Memory B cell (primary cell): ENCODE data around the gene THOC7.

ENCODE experiments used
- ATAC-seq: fragments of 150-1000 bp; cut with Tn5 transposase; 2 replicates; pipeline ENCODE4 v1.10.0; 2021; ENCODE audit warnings: low read depth, mild to moderate bottlenecking, moderate library complexity
- DNase-seq, 2 donors: peaks; one replicate each; pipeline ENCODE4 v3.0.0; 2022; ENCODE audit warnings: low spot score in 2 of 2
- H3K27ac Mint-ChIP-seq: one replicate; pipeline ENCODE4 v1.8.0; 2022; ENCODE audit warnings: mild to moderate bottlenecking, moderate library complexity, mixed read lengths
- H3K27me3 Mint-ChIP-seq: one replicate; pipeline ENCODE4 v1.8.0; 2022; ENCODE audit warnings: mixed read lengths
- H3K36me3 Mint-ChIP-seq: one replicate; pipeline ENCODE4 v1.8.0; 2022; ENCODE audit warnings: mild to moderate bottlenecking, mixed read lengths
- H3K4me1 Mint-ChIP-seq: one replicate; pipeline ENCODE4 v1.8.0; 2022; ENCODE audit warnings: mixed read lengths
- H3K4me3 Mint-ChIP-seq: one replicate; pipeline ENCODE4 v1.8.0; 2022; ENCODE audit warnings: mild to moderate bottlenecking, moderate library complexity, mixed read lengths
- H3K9me3 Mint-ChIP-seq: one replicate; pipeline ENCODE4 v1.8.0; 2022; ENCODE audit warnings: mixed read lengths

THOC7 gene

DNA sequence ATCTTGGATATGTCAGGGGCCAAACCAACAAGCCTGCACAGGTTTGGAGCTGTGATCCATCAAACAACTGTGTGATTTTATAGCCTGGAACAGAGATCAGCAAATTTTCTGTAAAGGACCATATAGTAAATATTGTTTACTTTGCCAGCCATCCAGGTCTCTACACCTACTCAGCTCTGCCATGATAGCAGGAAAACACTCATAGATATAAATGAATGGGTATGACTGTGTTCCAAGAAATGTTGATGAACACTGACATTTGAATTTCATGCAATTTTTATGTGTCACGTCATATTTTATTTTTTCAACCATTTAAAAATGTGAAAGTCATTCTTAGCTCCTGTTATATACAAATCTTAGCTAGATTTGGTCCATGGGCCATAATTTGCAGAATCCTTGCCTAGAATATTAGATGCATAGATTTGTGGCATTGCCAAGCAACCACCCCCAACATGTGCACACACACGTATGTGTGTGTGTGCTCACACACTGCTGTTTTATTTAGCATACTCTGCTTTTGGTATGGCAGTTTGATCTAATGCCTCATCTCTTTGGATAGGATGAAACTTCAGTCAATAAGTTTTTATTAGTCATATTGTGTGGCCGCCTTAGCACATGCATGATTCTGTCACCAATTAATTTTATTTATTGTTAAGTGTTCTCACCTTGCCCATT, 6.5 kb upstream of the THOC7 start:
- Mint-ChIP-seq H3K27me3 (no peaks in the 10 kb centered on the region), H3K9me3 (no peaks in the 10 kb centered on the region), H3K4me1 (peaks cover 30% of the 10 kb centered on the region), H3K27ac (no peak overlapping the region), H3K36me3 (peaks cover 6% of the 10 kb centered on the region), H3K4me3 (no peak overlapping the region)
- ATAC-seq (no peak), DNase-seq (no peak)

GRCh38 chr3:63867225-63867624, 3.6 kb upstream of the THOC7 start:
- Mint-ChIP-seq H3K4me3 (no peak overlapping the region), H3K27ac (no peak overlapping the region), H3K27me3 (no peaks in the 10 kb centered on the region), H3K9me3 (no peaks in the 10 kb centered on the region), H3K36me3 (peaks cover 2% of the 10 kb centered on the region), H3K4me1 (peaks cover 33% of the 10 kb centered on the region)
- ATAC-seq (no peak), DNase-seq (no peak)

DNA sequence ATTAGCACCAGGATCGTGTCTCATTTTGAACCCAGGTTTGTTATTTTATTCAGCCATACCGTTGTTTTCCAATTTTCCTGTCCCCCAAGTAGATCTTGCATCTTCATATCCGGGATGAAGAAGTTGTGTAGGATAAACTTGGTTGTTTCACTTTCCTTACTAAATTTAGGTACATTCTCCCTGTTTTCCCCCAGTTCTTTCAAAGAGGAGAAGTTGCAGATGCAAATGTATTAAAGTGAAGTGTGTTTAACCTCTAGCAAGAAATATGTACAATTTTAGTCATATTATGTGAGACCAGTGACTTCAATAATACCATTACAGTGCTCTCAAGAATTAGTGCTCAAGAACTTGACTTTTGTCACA, 1.3 kb upstream of the THOC7 start:
- Mint-ChIP-seq H3K9me3 (no peaks in the 10 kb centered on the region), H3K27me3 (no peaks in the 10 kb centered on the region), H3K4me1 (peaks cover 30% of the 10 kb centered on the region), H3K4me3 (peak overlapping the region; percentile 91), H3K27ac (peak overlapping the region; percentile 93), H3K36me3 (peaks cover 2% of the 10 kb centered on the region)
- no peak for ATAC-seq
- DNase-seq: no peak

- ATAC-seq: peak; percentile 62
- Mint-ChIP-seq H3K27me3 (no peaks in the 10 kb centered on the region), H3K4me3 (peak overlapping the region; percentile 91), H3K9me3 (no peaks in the 10 kb centered on the region), H3K4me1 (peaks cover 28% of the 10 kb centered on the region), H3K36me3 (peaks cover 2% of the 10 kb centered on the region), H3K27ac (peak overlapping the region; percentile 93)
- DNase-seq: peak; percentile 18 to 55
Measured at GRCh38 chr3:63864008-63864964, 681 bp upstream of the THOC7 start.

DNA sequence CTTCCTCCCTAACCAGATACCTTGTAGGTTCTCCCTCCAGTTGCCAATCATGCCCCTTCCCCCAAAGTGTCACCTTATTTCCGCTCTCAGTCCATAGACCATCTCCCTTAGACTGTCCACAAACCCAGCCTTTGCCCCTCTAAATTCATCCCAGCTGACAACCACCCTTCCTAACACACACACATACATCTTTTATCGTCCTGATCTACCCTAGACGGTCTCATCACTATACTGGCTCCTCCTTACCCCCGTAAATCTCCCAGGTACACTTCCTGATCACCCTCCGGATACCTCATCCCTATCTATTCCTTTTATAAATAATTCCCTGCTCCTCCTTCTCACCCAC, 828 bp downstream of the THOC7 start:
- peaks cover 2% of the 10 kb centered on the region for H3K36me3 Mint-ChIP-seq
- ATAC-seq (no peak), DNase-seq (no peak)
- peak overlapping the region; percentile 73 for H3K27ac Mint-ChIP-seq
- no peaks in the 10 kb centered on the region for H3K9me3 Mint-ChIP-seq
- no peaks in the 10 kb centered on the region for H3K27me3 Mint-ChIP-seq
- peaks cover 29% of the 10 kb centered on the region for H3K4me1 Mint-ChIP-seq
- peak overlapping the region; percentile 95 for H3K4me3 Mint-ChIP-seq

DNA sequence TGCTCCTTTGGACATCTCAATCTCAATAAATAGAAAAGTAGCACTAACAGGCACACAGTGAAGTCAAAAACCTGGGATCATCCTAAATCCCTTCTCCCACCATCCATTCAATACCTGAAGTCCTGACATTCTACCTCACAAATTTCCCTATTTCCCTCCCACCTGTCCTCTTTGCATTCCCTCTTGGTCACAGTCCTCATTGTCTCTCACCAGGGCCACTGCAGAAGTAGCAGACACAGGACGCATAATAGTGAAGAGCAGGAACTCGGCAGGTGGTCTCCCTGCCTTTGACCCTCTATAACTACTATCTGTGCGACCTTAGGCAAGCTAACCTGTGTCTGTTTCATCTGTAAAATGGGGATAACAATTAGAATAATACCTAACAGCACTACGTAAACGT, 2.3 kb downstream of the THOC7 start:
- Mint-ChIP-seq H3K27ac (peak overlapping the region; percentile 5), H3K4me3 (no peak overlapping the region), H3K9me3 (no peaks in the 10 kb centered on the region), H3K4me1 (peaks cover 29% of the 10 kb centered on the region), H3K27me3 (no peaks in the 10 kb centered on the region), H3K36me3 (no peaks in the 10 kb centered on the region)
- DNase-seq: no peak
- ATAC-seq: no peak

DNA sequence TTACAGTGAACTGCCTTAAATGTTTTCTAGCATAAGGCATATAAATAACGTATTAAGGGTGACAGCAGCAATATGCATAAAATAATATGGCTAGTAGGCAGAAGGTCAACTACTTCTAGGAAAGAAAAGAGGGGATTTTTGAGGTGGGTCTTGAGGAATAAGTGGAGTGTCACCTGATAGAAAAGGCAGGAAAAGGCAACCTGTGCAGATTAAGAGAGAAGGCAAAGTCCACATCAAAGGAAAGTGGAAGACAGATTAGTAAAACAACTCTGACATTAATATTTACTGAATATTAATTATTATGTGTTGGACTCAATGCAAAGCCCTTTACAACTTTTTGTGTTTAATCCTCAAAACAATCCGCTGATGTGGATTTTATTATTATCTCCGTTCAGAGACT, 2.8 kb downstream of the THOC7 start:
- peaks cover 29% of the 10 kb centered on the region for H3K4me1 Mint-ChIP-seq
- DNase-seq (no peak), ATAC-seq (no peak)
- H3K27ac Mint-ChIP-seq: no peak overlapping the region
- no peaks in the 10 kb centered on the region for H3K9me3 Mint-ChIP-seq
- H3K36me3 Mint-ChIP-seq: no peaks in the 10 kb centered on the region
- H3K27me3 Mint-ChIP-seq: no peaks in the 10 kb centered on the region
- H3K4me3 Mint-ChIP-seq: no peak overlapping the region

DNA sequence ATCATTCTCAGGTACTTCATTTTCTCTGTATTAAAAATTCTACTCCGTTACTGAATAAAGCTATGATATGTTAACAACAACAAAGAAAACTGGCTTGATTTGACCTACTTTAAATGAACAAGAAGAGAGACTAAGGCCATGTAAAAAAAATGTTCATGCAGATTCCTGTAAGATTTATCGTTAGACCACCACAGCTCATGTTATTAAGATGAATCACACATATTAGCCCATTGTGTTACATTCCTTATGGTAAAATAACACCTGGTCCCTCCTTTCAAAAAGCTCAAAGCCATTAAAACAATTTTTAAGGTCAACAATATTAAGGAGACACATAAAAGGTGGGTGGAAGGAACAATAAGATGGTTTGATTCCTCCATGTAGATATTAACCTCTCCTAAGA, 6.3 kb downstream of the THOC7 start:
- Mint-ChIP-seq H3K9me3 (no peaks in the 10 kb centered on the region), H3K4me3 (no peak overlapping the region), H3K27ac (no peak overlapping the region), H3K4me1 (peaks cover 17% of the 10 kb centered on the region), H3K27me3 (no peaks in the 10 kb centered on the region), H3K36me3 (peaks cover 2% of the 10 kb centered on the region)
- ATAC-seq (no peak), DNase-seq (no peak)

- ATAC-seq: no peak
- no peak overlapping the region for H3K27ac Mint-ChIP-seq
- no peak overlapping the region for H3K4me3 Mint-ChIP-seq
- H3K9me3 Mint-ChIP-seq: no peaks in the 10 kb centered on the region
- DNase-seq: no peak
- peaks cover 10% of the 10 kb centered on the region for H3K4me1 Mint-ChIP-seq
- H3K36me3 Mint-ChIP-seq: peaks cover 2% of the 10 kb centered on the region
- no peaks in the 10 kb centered on the region for H3K27me3 Mint-ChIP-seq
Measured at GRCh38 chr3:63855333-63855940, 8.2 kb downstream of the THOC7 start.

- no peaks in the 10 kb centered on the region for H3K9me3 Mint-ChIP-seq
- no peaks in the 10 kb centered on the region for H3K27me3 Mint-ChIP-seq
- H3K27ac Mint-ChIP-seq: no peak overlapping the region
Measured at GRCh38 chr3:63853106-63853505, 10.5 kb downstream of the THOC7 start.

GRCh38 chr3:63851287-63851686, 12.3 kb downstream of the THOC7 start:
- H3K27me3 Mint-ChIP-seq: no peaks in the 10 kb centered on the region

More at GRCh38 chr3:63853106-63853505, 10.5 kb downstream of the THOC7 start:
- Mint-ChIP-seq H3K36me3 (peaks cover 2% of the 10 kb centered on the region), H3K4me1 (peaks cover 4% of the 10 kb centered on the region), H3K4me3 (no peak overlapping the region)
- ATAC-seq (no peak), DNase-seq (no peak)

GRCh38 chr3:63849175-63849574, 14.4 kb downstream of the THOC7 start:
- H3K27me3 Mint-ChIP-seq: no peaks in the 10 kb centered on the region
- DNase-seq (no peak), ATAC-seq (no peak)
- no peaks in the 10 kb centered on the region for H3K4me1 Mint-ChIP-seq
- no peak overlapping the region for H3K4me3 Mint-ChIP-seq
- no peak overlapping the region for H3K27ac Mint-ChIP-seq
- H3K36me3 Mint-ChIP-seq: peaks cover 2% of the 10 kb centered on the region
- H3K9me3 Mint-ChIP-seq: no peaks in the 10 kb centered on the region

More at GRCh38 chr3:63851287-63851686, 12.3 kb downstream of the THOC7 start:
- no peak overlapping the region for H3K27ac Mint-ChIP-seq
- DNase-seq (no peak), ATAC-seq (no peak)
- peaks cover 2% of the 10 kb centered on the region for H3K36me3 Mint-ChIP-seq
- H3K4me1 Mint-ChIP-seq: peaks cover 4% of the 10 kb centered on the region
- no peaks in the 10 kb centered on the region for H3K9me3 Mint-ChIP-seq
- H3K4me3 Mint-ChIP-seq: no peak overlapping the region

- Mint-ChIP-seq H3K4me3 (no peak overlapping the region), H3K27me3 (no peaks in the 10 kb centered on the region), H3K27ac (no peak overlapping the region), H3K9me3 (no peaks in the 10 kb centered on the region), H3K4me1 (peaks cover 3% of the 10 kb centered on the region), H3K36me3 (peaks cover 7% of the 10 kb centered on the region)
- ATAC-seq (no peak), DNase-seq (no peak)
Measured at GRCh38 chr3:63847718-63848450, 15.7 kb downstream of the THOC7 start.

GRCh38 chr3:63845215-63845614, 18.4 kb downstream of the THOC7 start:
- Mint-ChIP-seq H3K4me1 (peaks cover 5% of the 10 kb centered on the region), H3K27me3 (no peaks in the 10 kb centered on the region), H3K9me3 (peaks cover 3% of the 10 kb centered on the region), H3K27ac (no peak overlapping the region), H3K36me3 (peaks cover 16% of the 10 kb centered on the region), H3K4me3 (no peak overlapping the region)
- ATAC-seq (no peak), DNase-seq (no peak)
